HepG2 (cell line): Measurements from ENCODE around the gene GPC3.

Experiments used
- CEBPB ChIP-seq: IDR thresholded peaks from 2 replicates; pipeline ENCODE4 v1.6.1; 2011; ENCODE audit warnings: low read depth, low read length, improper control_type of control experiment, borderline replicate concordance
- CHD2 ChIP-seq: IDR thresholded peaks from 2 replicates; pipeline ENCODE4 v1.6.1; 2011; ENCODE audit warnings: low read depth, low read length, improper control_type of control experiment
- MAZ ChIP-seq, 2 experiments: sonication (generic) in 1 of 2; formaldehyde crosslinking in 1 of 2; IDR thresholded peaks; 2 replicates each; pipeline versions ENCODE4 v1.5.0 to v1.6.1; 2012 to 2020; ENCODE audit warnings: low read depth in 2 of 2, mild to moderate bottlenecking in 2 of 2, borderline replicate concordance in 1 of 2, improper control_type of control experiment in 1 of 2, low read length in 1 of 2, missing genetic modification reagents in 1 of 2, moderate library complexity in 1 of 2
- MBD4 ChIP-seq: IDR thresholded peaks from 2 replicates; pipeline ENCODE4 v1.6.1; 2012; ENCODE audit warnings: low read length, inconsistent platforms, borderline replicate concordance
- POLR2AphosphoS5 ChIP-seq: IDR thresholded peaks from 2 replicates; pipeline ENCODE4 v1.6.1; 2012; ENCODE audit warnings: low read depth, low read length
- POLR2G ChIP-seq: fragments of 200-400 bp; formaldehyde crosslinking; IDR thresholded peaks from 2 replicates; pipeline ENCODE4 v1.6.1; 2018; ENCODE audit warnings: mild to moderate bottlenecking, low read depth, low read length, moderate library complexity
- RFXANK ChIP-seq: IDR thresholded peaks from 2 replicates; pipeline ENCODE4 v1.6.1; 2016
- SP2 ChIP-seq: sonication (generic); formaldehyde crosslinking; IDR thresholded peaks from 2 replicates; pipeline ENCODE4 v1.5.1; 2020; ENCODE audit warnings: mild to moderate bottlenecking, missing genetic modification reagents
- TAF1 ChIP-seq: sonication (generic); formaldehyde crosslinking; IDR thresholded peaks from 2 replicates; pipeline ENCODE4 v1.4.0; 2020; ENCODE audit warnings: missing genetic modification reagents
- YY1 ChIP-seq: IDR thresholded peaks from 2 replicates; pipeline ENCODE4 v1.6.1; 2011; ENCODE audit warnings: low read length, low read depth, moderate library complexity, mild to moderate bottlenecking; ENCODE audit not compliant: insufficient read depth, insufficient replicate concordance
- ZNF672 ChIP-seq: sonication (generic); formaldehyde crosslinking; IDR thresholded peaks from 2 replicates; pipeline ENCODE4 v1.8.1; 2022; ENCODE audit warnings: missing genetic modification reagents
- TF ChIP-seq, protein P1 (sequence below): IDR thresholded peaks from 2 replicates; pipeline ENCODE4 v1.6.1; 2012; ENCODE audit warnings: low read depth, low read length, improper control_type of control experiment
- TF ChIP-seq, protein P2 (sequence below): sonication (generic); formaldehyde crosslinking; IDR thresholded peaks from 2 replicates; pipeline ENCODE4 v1.5.0; 2020; ENCODE audit warnings: mild to moderate bottlenecking, missing genetic modification reagents, moderate library complexity
- TF ChIP-seq, protein P3 (sequence below): sonication (generic); formaldehyde crosslinking; IDR thresholded peaks from 2 replicates; pipeline ENCODE4 v1.5.0; 2020; ENCODE audit warnings: mild to moderate bottlenecking, missing genetic modification reagents

DNA sequence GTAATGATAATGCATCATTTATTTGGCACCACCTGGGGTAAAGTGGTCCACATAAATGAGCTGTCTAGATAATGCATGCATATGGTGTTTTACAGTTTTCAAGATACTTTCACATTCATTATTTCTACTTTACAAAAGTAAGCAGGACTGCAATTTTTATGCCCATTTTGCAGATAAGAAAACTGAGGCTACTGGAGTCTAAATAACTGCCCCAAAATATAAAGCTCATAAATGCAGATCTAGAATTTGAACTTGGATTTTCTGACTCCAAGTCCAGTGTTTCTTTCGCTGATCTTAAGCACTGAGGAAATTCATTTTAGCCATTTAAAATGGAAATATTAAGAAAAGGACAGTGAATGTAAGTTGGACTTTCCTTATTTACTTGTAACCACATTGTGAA lies 36.5 kb downstream of the GPC3 start:
- TF ChIP-seq RFXANK (CRISPR knock-in tag) (no peak), MBD4 (no peak), SP2 (CRISPR knock-in tag) (no peak), ZNF672 (CRISPR knock-in tag) (no peak), POLR2AphosphoS5 (no peak), MAZ (IDR thresholded peaks at IDR 0.05; ENCODE audit: borderline replicate concordance, low read depth, low read length) (no peak), MAZ (CRISPR knock-in tag; IDR thresholded peaks at IDR 0.05; ENCODE audit: low read depth) (no peak), CHD2 (no peak), CEBPB (no peak), YY1 (no peak), POLR2G (no peak), TAF1 (CRISPR knock-in tag) (no peak)
- TF ChIP-seq, protein P1, sequence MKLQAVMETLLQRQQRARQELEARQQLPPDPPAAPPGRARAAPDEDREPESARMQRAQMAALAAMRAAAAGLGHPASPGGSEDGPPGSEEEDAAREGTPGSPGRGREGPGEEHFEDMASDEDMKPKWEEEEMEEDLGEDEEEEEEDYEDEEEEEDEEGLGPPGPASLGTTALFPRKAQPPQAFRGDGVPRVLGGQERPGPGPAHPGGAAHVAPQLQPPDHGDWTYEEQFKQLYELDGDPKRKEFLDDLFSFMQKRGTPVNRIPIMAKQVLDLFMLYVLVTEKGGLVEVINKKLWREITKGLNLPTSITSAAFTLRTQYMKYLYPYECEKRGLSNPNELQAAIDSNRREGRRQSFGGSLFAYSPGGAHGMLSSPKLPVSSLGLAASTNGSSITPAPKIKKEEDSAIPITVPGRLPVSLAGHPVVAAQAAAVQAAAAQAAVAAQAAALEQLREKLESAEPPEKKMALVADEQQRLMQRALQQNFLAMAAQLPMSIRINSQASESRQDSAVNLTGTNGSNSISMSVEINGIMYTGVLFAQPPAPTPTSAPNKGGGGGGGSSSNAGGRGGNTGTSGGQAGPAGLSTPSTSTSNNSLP: no peak
- TF ChIP-seq, protein P2, sequence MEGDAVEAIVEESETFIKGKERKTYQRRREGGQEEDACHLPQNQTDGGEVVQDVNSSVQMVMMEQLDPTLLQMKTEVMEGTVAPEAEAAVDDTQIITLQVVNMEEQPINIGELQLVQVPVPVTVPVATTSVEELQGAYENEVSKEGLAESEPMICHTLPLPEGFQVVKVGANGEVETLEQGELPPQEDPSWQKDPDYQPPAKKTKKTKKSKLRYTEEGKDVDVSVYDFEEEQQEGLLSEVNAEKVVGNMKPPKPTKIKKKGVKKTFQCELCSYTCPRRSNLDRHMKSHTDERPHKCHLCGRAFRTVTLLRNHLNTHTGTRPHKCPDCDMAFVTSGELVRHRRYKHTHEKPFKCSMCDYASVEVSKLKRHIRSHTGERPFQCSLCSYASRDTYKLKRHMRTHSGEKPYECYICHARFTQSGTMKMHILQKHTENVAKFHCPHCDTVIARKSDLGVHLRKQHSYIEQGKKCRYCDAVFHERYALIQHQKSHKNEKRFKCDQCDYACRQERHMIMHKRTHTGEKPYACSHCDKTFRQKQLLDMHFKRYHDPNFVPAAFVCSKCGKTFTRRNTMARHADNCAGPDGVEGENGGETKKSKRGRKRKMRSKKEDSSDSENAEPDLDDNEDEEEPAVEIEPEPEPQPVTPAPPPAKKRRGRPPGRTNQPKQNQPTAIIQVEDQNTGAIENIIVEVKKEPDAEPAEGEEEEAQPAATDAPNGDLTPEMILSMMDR (CRISPR knock-in tag): no peak
- TF ChIP-seq, protein P3, sequence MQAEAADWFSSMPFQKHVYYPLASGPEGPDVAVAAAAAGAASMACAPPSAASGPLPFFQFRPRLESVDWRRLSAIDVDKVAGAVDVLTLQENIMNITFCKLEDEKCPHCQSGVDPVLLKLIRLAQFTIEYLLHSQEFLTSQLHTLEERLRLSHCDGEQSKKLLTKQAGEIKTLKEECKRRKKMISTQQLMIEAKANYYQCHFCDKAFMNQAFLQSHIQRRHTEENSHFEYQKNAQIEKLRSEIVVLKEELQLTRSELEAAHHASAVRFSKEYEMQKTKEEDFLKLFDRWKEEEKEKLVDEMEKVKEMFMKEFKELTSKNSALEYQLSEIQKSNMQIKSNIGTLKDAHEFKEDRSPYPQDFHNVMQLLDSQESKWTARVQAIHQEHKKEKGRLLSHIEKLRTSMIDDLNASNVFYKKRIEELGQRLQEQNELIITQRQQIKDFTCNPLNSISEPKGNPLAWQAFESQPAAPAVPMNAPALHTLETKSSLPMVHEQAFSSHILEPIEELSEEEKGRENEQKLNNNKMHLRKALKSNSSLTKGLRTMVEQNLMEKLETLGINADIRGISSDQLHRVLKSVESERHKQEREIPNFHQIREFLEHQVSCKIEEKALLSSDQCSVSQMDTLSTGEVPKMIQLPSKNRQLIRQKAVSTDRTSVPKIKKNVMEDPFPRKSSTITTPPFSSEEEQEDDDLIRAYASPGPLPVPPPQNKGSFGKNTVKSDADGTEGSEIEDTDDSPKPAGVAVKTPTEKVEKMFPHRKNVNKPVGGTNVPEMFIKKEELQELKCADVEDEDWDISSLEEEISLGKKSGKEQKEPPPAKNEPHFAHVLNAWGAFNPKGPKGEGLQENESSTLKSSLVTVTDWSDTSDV (CRISPR knock-in tag): no peak
